C4-2B (cell line): ENCODE measurements around the gene SLC16A1.

Experiments used
- CTCF ChIP-seq: fragments of 450-650 bp; conservative IDR thresholded peaks from 2 replicates; pipeline ENCODE4 v1.5.1; 2017; ENCODE audit warnings: mild to moderate bottlenecking
- ZFX ChIP-seq: fragments of 450-650 bp; IDR thresholded peaks from 2 replicates; pipeline ENCODE4 v1.6.1; 2017

DNA sequence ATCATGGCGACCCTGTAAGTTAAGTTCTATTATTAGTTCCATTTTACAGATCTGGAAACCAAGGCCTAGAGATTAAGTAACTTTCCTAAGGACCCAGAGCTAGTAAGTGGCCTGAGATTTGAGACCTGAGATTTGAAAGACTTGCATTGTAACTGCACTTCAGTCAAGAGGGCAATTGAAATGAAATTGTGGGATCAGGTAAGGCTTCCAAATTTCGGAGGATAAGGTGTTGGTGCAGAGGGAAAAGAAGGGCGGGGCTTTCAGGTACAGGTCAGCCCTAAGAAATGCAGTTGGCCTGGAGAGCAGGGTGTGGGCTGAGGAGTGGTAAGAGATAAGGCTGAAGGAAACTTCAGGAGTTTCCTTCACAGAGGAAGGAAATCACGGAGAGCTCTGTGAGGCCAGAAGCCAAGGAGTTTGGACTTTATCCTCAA, 51.1 kb downstream of the SLC16A1 start:
- TF ChIP-seq CTCF, result no peak
- no peak for TF ChIP-seq ZFX
